GM18861 (cell line): Measurements from ENCODE around the gene SLC8A1.

Source experiments
- ATAC-seq: cut with Tn5 transposase; IDR thresholded peaks from one replicate; pipeline ENCODE4 v1.9.1; 2021; ENCODE audit not compliant: unreplicated experiment

The SLC8A1 gene

GRCh38 chr2:40166006-40166405 lies 285.9 kb downstream of the SLC8A1 start:
- no peak for ATAC-seq

GRCh38 chr2:40165509-40165844 lies 286.4 kb downstream of the SLC8A1 start:
- ATAC-seq: no peak

- no peak for ATAC-seq
These were observed 287.0 kb downstream of the SLC8A1 start for GRCh38 chr2:40164736-40165508.

DNA sequence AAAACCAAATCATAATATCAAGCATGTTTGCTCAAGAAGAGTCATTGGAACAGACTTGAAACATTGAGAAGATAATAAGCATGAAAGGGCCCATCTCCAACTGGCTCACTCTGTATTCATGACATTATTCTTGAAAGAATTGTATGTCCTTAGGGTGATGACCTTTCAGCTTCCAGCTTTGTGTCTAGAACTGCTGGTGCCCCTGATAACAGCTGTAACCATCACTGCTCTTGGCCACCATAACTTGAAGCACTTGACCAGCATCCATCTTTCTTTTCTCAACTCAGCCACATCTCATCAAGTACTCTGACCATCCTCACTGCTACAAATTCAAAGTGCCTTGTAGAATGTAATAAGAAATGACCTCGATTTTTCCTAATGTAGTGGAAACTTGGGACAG lies 289.9 kb downstream of the SLC8A1 start:
- ATAC-seq: no peak

DNA sequence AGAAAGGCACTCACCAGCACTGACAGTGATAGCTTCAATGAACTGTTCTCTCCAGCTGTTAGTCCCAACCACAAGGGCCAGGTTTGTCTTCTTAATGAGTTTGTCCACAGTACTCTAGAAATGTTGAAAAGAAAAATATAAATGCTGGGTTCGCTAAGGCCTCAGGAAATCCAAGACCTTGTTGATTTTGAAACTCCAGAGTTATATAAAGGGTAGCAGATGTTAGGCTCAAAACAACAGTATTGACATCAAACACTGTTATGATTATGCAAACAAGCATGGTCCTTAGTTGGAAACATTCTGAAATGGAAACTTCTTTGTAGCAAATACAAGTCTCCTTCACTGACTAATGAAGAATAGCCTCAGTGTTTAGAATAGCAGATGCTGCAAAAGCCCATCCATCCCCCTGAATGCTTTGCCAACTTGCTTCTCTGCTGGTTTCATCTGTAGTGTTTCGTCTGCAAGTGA lies 291.1 kb downstream of the SLC8A1 start:
- no peak for ATAC-seq

- no peak for ATAC-seq
These were observed 292.6 kb downstream of the SLC8A1 start for GRCh38 chr2:40159333-40159732.

GRCh38 chr2:40158781-40159180 lies 293.1 kb downstream of the SLC8A1 start:
- ATAC-seq: no peak

- ATAC-seq: no peak
These were observed 296.2 kb downstream of the SLC8A1 start for GRCh38 chr2:40155728-40156127.

DNA sequence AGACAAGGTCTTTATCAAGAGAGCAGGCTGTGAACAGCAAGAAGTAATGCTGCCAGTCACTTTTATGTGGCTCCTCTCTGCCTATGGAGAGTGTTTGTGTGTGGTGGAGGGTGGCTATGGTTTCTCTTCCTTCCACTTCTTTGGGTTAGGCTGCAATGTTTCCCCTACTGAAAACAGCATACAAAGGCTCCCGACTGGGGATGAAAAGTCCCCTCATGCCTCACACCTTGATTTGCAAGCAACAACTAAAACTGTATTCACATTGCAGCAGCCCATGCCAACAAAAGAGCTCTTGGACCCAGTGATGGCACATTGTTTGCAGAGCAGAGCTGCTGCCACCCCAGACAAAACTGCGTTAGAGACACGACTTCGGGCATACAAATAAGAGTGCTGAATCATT lies 301.6 kb downstream of the SLC8A1 start:
- no peak for ATAC-seq

GRCh38 chr2:40148334-40148733 lies 303.6 kb downstream of the SLC8A1 start:
- no peak for ATAC-seq

- no peak for ATAC-seq
These were observed 304.5 kb downstream of the SLC8A1 start for GRCh38 chr2:40147360-40147759.

GRCh38 chr2:40144022-40144421 lies 307.9 kb downstream of the SLC8A1 start:
- ATAC-seq: no peak

DNA sequence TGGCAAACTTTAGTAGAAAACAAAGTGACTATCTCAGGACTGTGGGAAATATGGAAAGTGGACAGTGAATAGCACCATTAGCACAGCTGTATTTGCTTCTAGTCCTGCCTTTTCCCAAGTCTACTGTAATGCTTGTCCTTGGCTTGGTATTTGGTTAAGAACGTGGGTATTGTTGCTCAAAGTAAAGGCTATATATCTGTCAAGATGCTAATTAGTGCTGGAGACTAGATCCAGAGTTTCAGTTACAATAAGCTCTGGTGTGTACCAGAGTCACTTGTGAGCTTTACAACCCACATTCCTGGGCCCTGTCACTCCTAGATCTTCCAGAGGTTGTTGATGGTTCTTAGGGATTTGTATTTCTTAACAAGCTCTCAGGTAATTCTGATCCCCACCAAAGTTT lies 313.6 kb downstream of the SLC8A1 start:
- ATAC-seq: no peak

DNA sequence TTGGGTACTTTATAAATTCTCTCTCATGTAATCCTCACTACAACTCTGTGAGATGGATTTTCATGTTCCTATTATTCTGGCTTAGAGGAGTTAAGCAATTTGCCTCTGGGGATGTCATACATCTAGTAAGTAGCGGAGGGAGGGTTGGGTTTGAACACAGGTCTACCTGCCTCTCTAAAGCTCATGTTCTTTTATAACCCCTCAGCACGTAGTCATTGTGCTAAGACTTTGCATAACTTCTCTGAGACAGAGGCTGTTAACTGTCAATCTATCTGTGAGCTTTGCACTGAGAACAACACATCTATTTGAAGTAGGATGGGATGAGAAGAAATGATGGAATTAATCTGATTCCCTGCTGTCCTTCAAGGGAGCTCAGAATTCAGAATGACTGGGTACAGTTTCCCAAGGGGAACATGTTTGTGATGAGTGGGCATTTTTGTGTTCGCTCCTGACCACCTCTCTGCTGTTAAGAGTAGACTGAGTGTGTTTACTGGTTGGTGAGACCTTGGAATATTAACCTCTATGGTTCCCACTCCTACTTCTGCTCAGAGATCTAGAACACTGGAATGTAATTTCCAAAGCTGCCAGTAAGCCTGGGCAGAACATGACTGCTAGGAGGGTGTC lies 320.7 kb downstream of the SLC8A1 start:
- ATAC-seq: no peak

- no peak for ATAC-seq
These were observed 321.5 kb downstream of the SLC8A1 start for GRCh38 chr2:40130251-40130994.

DNA sequence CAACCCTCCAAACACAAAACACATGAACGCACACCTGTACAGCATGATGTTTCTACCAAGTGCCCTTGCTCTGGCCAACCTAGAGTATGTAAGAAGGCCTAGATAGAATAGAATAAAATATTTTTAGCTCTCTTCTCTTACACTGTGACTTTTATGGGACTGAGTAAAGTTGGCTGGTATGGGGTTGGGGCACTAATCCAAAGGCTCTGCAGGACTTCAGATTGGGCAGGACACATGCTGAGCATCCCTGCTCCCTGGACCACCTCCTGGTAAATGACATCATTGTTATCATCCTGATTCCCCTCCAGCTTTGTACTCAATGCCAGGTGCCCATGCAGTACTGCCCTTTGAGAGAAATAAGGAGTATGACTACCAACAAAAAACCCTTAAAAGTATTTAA lies 322.2 kb downstream of the SLC8A1 start:
- ATAC-seq: no peak

DNA sequence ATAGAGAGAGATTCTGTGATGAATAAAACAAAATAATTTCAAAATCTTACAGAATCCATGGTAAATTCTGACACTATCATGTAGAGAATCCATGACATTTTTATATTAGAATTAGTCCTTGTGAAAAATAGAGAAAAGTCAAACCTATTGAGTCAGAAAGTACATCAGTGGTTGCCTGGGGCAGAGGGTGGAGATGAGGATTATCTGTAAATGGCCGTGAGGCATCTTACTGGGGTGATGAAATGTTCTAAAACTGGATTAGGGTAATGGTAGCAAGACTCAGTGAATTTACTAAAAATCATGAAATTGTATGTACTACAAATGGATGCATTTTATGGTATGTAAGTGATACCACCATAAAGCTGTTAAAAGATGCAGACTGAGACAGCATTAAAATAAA lies 323.1 kb downstream of the SLC8A1 start:
- ATAC-seq: no peak

- ATAC-seq: no peak
These were observed 323.9 kb downstream of the SLC8A1 start for GRCh38 chr2:40127890-40128557.

DNA sequence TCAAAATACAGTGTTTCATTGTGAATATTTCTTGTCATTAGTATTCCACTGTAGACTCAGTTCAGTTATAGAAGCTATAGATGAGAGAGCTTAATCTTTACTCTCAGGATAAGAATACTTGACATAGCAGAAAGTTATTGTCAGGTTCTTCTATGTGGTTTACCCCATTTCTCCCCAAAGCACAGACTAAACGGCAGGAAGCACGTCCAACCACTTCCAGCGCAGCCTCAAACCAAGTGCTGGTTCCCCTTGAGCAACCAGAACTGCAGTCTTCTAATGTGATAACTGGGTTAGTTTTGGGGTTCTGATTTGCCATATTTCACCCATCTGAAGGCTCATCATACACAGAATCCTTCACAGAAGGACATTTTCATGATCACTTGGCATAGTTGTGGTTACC lies 324.7 kb downstream of the SLC8A1 start:
- ATAC-seq: no peak

DNA sequence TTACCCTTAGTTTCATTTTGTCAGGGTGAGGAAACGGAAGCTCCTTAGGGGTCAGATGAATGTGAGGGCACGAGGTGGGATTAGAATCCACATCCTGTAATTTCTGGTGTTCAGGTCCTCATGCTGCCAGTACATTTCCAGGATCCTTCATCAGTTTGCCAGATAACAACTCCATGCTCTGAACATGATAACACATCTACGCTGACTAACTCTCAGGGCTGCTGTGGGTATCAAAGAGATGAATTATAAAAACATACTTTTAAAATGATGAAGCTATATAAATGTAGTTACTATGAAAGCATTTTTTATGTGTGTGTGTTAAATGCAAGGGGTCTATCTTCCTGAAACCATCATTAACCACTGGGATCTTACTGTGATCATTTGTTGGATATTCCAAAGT lies 325.9 kb downstream of the SLC8A1 start:
- no peak for ATAC-seq

DNA sequence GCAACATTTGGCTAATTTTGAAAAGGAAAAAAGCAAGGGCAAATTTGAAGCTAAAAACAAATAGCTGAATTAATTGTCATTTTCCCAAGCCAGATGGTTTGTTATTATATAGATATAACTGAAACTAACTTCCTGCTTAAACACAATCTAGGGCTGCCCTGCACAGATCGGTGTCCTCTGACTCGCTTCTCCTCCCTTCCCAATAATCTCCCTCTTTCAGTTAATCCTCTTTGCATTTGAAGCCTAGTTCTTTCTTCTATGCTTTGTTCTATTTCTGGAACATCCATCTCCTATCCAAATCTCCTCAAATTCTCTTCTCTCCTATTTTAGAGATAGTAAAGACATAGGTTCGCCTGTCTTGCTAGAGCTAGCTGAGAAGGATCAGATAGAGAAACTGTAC lies 328.1 kb downstream of the SLC8A1 start:
- ATAC-seq: no peak

DNA sequence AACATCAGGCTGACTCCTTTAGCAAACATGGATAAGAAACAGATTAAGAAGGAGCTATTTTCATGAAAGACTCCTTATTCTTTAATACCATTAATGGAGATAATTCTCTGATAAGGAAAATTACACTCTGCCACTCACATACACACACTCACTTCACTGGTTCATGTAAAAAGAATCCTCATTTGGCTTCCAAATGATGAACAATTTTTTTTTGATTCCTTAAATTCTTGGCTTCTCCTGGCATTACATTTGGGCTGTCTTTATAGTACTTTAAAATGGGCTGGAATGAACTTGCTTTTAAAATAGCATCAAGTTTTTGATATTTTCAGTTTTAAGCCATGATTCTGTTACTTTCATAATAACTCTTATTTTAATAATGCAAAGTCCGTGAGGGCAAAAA lies 328.6 kb downstream of the SLC8A1 start:
- no peak for ATAC-seq
